SK-N-MC (cell line): Measurements from ENCODE around the gene PSMB4.

ENCODE experiments used
- EZH2 ChIP-seq: fragments of 200-600 bp; sonication (generic); IDR thresholded peaks from one replicate; pipeline ENCODE4 v1.6.1; 2017; ENCODE audit warnings: antibody characterized with exemption
- FOXP2 ChIP-seq: optimal IDR thresholded peaks from 2 replicates; pipeline ENCODE3; 2011; ENCODE audit warnings: mild to moderate bottlenecking, moderate library complexity; ENCODE audit not compliant: insufficient read depth; ENCODE audit errors: extremely low read length, control extremely low read depth
- POLR2AphosphoS5 ChIP-seq: IDR thresholded peaks from 2 replicates; pipeline ENCODE4 v1.6.1; 2012; ENCODE audit warnings: mild to moderate bottlenecking, low read depth, low read length, borderline replicate concordance

- TF ChIP-seq EZH2 = no peak
- TF ChIP-seq POLR2AphosphoS5 = no peak
- TF ChIP-seq FOXP2 = no peak
These were observed 30.1 kb upstream of the PSMB4 start for GRCh38 chr1:151369302-151369610.
